NCI-H1436 (cell line): ENCODE measurements around the gene TAF8.

ENCODE experiments used
- DNase-seq: peaks from one replicate; lab custom pipeline; 2025; lab: John Stamatoyannopoulos, UW

Gene TAF8

DNA sequence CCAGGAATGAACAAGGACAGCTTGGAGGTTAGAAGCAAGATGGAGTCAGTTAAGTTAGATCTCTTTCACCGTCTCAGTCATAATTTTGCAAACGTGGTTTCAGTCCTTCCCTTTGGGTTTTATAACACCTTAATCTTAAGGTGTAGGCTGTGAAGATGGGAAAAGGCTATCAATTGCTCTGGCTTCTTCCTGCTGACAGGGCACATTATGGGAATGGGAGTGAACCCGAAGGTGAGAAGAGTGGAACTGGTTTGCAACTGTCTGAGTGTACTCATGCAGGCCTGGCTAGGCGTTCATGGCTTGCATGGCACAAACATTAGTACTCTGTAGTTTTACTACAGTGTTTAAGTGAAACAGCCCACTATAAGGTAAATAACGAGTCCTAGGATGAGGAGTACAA is 9.4 kb downstream of the TAF8 start:
- DNase-seq: no peak

DNA sequence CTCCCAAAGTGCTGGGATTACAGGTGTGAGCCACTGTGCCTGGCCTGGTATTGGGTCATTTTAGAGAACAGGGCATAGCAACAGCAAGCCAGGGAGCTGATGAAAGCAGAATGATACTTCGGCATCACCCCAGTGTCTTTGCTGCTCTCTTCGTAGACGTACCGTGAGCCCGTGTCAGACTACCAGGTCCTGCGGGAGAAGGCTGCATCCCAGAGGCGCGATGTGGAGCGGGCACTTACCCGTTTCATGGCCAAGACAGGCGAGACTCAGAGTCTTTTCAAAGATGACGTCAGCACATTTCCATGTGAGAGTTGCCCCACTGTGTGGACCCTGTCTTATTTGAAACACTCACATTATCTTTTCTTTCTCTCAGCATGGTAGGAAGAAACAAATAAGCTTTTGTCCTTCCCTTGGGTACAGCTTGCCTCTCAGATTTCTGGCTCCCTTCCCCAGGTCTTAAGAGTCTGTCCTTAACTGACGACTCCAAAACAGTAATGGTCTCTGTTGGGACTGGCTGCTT is 15.9 kb downstream of the TAF8 start:
- no peak for DNase-seq

DNA sequence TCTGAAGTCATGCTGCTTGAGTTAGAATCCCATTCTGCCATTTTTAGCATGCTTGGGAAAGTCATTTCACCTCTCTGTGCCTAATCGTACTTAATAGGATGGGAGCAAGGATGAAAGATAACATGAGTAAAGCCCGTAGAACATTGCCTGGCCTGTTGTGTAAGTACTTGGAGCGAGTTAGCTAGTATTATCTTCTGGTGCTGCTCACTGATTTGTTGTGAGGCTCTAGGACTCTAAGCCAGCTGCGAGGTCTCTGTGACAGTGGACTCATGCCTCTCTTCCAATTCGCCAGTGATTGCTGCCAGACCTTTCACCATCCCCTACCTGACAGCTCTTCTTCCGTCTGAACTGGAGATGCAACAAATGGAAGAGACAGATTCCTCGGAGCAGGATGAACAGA is 17.8 kb downstream of the TAF8 start:
- DNase-seq: no peak

DNA sequence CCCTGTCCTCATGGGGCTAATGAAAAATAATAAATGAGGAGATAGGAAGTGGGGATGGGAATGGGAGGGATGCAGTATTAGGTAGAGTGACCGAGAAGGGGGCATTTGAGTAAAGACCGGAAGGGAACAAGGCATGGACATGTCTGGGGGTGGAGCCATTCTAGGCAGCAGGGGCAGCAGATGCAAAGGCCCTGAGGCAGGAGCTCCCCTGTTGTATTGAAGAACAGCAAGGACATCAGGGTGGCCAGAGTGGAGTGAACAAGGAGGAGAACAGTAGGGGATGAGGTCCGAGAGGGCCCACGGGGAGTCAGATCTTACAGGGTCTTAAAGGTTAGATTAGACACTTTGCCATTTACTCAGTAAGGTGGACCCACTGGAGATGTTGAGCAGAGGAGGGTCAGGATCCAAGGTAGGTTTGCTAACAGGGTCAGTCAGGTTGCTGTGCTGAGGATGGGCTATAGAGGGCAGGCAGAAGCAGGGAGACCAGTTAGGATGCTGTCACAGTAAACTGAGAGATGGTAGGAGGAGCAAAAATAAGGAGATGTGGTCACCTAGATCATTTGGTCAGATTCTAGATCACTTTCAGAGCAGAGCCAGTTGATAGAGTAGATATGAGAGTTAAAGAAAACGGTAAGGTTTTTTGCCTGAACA is 18.7 kb downstream of the TAF8 start:
- DNase-seq: no peak

GRCh38 chr6:42071881-42072583 is 21.7 kb downstream of the TAF8 start:
- no peak for DNase-seq

DNA sequence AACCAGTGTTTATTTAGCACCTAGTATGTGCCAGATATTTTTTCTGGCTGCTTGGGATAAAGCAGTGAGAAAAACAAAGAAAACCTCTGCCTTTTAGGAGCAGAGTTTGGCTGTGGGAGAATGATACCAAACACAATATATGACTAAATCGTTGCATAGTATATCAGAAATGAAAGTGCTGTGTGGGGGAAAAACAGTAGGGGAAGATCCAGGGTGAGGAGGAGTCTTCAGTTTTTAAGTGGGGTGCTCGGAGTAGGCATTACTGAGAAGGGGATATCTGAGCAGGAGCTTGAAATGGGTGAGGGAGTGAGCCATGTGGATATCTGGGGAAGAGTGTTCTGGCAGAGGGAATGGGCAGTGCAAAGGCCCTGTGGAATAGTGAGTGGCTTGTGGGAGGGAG is 23.0 kb downstream of the TAF8 start:
- no peak for DNase-seq

DNA sequence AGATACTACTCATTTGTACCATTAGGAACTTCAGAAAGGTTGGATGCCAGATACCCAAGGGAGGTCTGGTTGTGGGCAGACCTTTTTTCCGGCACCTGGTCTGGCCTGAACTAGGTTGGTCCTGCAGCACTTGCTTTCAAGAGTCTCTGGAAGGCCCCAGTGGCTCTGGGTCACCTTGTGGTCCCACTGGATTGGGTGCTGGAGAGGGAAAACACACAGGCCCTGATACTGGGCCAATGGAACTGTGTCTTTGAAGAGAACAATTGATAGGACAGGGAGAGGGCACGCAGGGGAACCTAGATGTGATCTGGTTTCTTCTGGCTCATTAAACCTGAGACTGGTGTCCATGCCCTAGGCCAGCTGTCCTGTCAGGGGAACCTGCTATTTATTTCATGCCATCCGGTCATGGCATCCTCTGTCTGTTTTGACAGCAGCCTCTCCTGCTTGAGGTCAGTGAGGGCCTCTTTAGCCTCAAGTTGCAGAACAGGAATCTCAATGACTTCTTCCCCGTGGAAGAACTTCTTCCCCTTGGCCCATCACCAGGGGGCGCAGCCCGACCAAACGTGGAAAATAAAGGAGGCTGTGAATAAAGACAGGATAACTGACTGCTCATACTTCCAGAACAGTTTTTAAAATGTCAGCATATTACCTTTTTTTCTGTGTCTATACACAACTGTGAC is 25.0 kb downstream of the TAF8 start:
- peak; percentile 23 for DNase-seq

GRCh38 chr6:42078386-42078785 is 28.1 kb downstream of the TAF8 start:
- no peak for DNase-seq

DNA sequence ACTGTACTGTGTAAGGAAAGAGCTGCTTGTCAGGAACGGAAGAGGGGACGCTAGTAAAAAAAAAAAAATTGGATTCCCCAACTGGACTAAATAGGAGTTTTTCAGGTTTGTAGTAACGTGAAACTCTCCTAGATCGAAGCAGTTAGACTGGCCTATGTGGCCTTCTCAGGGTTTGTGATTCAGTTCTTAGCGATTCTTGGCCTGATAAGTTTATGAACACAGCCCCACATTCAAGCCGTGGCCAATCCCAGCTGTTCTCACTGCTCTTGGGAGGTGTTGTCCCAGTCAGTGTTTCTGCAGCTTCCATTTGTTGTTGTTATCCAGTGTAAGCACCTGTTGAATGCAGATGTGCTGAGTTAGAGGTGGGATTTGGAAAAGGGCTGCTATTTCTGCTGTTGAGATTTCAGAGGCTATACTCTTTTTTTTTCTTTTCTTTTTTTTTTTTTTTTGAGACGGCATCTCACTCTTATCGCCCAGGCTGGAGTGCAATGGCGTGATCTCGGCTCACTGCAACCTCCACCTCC is 29.7 kb downstream of the TAF8 start:
- DNase-seq: no peak

DNA sequence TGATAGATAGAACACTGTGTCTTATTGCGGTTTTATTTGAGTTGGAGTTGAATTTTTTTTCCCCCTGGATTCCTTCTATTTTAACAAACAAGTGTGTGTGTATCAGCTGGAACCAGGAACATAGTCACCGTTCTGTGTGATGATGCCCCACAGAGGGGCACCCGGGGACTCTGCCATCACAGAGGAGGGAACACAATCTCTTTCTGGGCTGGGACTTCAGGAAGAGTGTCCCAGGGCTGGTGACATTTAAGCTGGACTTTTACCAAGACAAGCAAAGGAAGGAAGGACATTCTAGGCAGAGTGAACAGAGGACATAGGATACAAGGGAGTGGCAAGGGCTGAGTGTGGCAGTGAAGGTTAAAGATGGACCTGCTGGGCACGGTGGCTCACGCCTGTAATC is 33.2 kb downstream of the TAF8 start:
- DNase-seq: no peak

DNA sequence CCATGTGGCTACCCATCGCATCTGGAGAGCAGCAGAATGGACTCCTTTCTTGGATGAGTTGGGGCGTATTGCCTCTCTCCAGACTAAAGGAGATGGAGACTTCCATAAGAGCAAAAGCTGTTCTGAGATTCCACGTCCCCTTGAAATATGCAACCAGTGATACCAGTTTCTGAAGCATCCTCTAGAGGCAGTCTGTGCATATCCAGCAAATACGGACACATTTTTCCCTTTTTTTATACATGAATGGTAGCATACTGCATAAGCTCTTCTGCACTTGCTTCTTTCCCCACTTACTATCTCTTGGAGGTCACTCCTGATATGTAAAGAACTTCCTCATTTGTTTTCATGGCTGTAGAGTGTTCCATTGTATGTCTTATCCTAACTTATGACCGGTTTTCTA is 34.6 kb downstream of the TAF8 start:
- DNase-seq: no peak

DNA sequence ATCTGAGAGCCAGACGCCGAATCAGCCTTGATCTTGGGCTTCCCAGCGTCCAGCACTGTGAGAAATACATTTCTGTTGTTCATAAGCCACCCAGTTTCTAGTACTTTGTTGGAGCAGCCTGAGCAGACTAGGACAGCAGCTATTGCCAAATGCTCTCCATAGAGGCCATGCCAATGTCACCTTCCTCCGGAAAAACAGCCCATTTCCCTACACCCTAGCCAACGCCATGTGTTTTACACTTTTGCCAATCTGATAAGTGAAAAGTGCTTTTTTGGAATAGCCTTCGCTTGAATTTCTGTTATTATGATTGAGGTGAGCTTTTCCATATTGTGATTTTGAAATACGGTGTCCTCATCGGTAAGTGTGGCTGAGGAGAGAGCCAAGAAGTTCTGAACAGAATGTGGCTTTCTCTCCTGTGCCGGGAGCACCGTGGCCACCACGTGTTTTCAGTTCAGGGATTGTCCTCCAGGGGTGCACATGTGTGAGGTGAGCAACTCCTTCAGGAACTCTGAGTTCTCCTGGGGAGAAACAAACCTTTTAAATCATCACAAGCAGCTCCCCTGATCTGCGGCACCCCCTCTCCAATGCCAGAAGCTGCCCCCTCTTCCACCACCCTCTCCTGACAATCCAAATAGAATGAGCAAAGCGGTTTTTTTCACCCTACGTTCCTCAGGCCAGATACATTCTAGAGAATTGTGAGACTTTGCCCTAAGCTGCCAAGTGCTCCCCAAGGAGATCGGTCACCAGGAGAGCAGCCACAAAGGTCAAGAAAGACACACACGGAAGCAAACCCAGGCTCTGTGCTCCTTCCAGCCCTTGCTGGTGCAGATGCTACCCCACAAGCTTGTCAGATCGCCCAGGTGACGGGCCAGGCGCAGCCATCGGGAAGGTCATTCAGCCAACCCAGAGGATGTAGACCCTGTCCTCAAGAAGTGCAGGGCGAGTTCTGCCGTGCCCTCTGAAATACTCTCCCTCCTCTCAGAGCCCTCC is 36.0 kb downstream of the TAF8 start:
- DNase-seq: no peak

DNA sequence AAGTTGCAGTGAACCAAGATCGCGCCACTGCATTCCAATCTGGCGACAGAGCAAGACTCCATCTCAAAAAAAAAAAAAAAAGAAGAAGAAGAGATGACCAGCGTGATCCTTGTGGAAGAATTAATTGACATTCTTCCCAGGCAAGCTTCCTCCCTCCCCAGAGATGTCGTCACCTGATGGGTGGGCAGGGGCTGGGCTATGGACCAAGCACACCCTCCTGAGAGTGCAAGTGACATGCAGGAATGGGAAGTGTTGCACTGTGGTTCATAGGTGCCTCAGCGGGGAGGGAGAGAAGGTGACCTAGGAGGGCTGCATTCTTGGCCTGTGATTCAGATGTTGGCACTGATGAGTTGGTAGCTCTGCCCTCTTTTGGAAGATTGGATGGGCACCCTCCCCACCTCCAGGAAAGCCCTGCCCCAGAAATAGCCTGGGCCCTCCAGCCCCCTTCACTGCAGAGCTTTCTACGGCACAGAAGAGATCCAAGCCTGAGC is 37.8 kb downstream of the TAF8 start:
- no peak for DNase-seq

GRCh38 chr6:42090819-42091717 is 40.7 kb downstream of the TAF8 start:
- DNase-seq: no peak

DNA sequence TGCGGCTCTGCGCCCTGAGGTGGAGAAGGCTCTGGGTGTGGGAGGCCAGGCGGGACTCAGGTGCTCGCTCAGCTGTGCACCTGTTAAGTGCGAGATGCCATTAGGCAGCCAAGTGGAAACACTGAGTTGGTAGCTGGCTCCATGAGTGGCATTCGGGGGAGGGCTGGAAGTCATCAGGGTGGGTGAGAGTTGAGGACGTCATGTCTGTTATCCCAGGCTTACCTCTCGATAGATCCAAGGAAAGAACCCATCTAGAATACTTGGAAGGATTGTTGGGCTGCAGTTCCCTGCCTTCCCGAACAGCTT is 41.3 kb downstream of the TAF8 start:
- no peak for DNase-seq

GRCh38 chr6:42093582-42094329 is 43.4 kb downstream of the TAF8 start:
- no peak for DNase-seq

DNA sequence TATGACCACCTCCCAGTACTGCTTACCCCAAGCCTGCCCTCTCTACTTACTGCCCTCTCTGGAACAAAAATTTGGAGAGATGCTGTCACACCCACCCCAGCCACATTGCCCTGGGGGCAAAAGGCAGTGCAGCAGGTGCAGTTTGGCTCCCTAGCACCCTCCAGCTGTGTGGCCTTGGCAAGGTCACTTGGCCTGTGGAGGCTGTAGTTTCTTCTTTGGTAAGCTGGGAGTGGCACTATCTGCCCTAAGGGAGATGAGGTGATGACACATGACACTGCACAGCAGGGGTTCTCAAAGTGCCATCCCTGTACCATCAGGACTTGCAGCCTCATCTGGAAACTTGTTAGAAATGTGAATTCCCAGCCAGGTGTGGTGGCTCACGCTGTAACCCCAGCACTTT is 44.8 kb downstream of the TAF8 start:
- DNase-seq: no peak

DNA sequence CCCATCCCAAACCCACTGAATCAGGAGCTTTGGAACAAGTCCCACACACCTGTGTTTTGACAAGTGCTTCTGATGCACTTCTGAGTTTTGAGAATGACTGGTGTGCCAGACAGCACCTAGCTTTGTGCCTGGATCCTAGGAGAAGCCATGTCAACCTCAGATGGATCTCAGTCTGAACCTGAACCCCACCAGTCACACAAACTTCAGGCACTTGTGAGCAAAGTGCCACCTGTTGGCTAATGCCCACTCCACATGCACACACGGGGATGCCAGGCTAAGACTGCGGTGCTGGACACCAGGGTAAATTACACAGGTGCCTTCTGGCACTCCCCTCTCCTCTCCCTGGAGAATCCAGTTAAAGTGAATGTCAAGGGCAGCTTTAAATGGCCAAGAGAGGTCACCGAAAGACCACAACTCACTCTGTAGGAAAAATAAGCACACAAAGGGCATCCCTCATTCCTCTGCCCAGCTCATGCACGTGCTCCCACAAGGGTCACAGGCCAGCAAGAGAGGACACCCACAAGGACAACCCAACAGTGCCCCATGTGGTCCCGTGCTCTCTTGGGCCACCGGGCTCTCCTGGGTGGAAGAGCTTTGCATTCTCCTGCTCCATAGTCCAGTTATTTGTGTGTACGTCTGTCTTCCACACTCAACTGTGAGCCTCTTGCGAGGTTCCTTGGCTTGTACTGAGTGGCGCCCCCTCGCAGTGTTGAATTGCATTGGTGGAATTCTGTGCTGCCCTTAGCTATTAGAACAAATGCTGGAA is 45.6 kb downstream of the TAF8 start:
- no peak for DNase-seq

- no peak for DNase-seq
Measured at GRCh38 chr6:42099340-42100028, 49.2 kb downstream of the TAF8 start.
